Heart right ventricle (tissue), 16 donors: ENCODE data around the gene LIPJ. TPM values are rescaled to one million over a fixed set of nuclear protein-coding genes. Genes with fewer than 3 reads are reported as not detected.

ENCODE experiments used
- ATAC-seq, 8 donors: fragments of 200-7000 bp; cut with Tn5 transposase; one replicate each; pipeline ENCODE4 v1.9.1; 2020; ENCODE audit warnings: mild to moderate bottlenecking in 8 of 8, moderate library complexity in 8 of 8, moderate number of reproducible peaks in 1 of 8
- DNase-seq, 2 donors: peaks; one replicate each; pipeline ENCODE4 v3.0.0-alpha.2; 2020
- H3K27ac ChIP-seq, 10 donors: fragments of 200-600 bp; sonication (generic) in 2 of 10; one replicate each; pipeline versions ENCODE4 v1.5.0 to v1.8.0; 2020 to 2022; ENCODE audit warnings: mild to moderate bottlenecking in 3 of 10
- H3K27me3 ChIP-seq, 7 donors: fragments of 200-600 bp; one replicate each; pipeline ENCODE4 v1.8.0; 2021 to 2022; ENCODE audit warnings: mild to moderate bottlenecking in 2 of 7
- H3K36me3 ChIP-seq, 9 donors: fragments of 200-600 bp; sonication (generic) in 1 of 9; one replicate each; pipeline versions ENCODE4 v1.5.0 to v1.8.0; 2020 to 2022; ENCODE audit warnings: mild to moderate bottlenecking in 2 of 9
- H3K4me1 ChIP-seq, 9 donors: fragments of 200-600 bp; sonication (generic) in 1 of 9; one replicate each; pipeline versions ENCODE4 v1.5.0 to v1.8.0; 2020 to 2022; ENCODE audit warnings: mild to moderate bottlenecking in 4 of 9
- H3K4me3 ChIP-seq, 10 donors: fragments of 200-600 bp; sonication (generic) in 2 of 10; one replicate each; pipeline versions ENCODE4 v1.5.0 to v1.8.0; 2020 to 2022; ENCODE audit warnings: mild to moderate bottlenecking in 7 of 10, moderate library complexity in 2 of 10
- H3K9me3 ChIP-seq, 11 donors: fragments of 200-600 bp in 10 of 11; sonication (generic) in 2 of 11; one replicate each; pipeline versions ENCODE4 v1.5.0 to v1.8.0; 2013 to 2022; ENCODE audit warnings: mild to moderate bottlenecking in 2 of 11, control low read depth in 1 of 11, moderate library complexity in 1 of 11
- WGBS, 2 donors: extraction: QIAGEN DNeasy Blood & Tissue Kit; methylation state at CpG; one replicate each; pipeline ENCODE4 v1.1.7; 2013; ENCODE audit warnings: inconsistent platforms in 1 of 2; 5-methylcytosine and 5-hydroxymethylcytosine counted together
- intact Hi-C, 10 donors: fragments of 100-400 bp; cut with DNase I; formaldehyde crosslinking; loops; one replicate each; pipeline versions ENCODE4 v1.11.1 to v1.14.2; 2022
- polyA plus RNA-seq, 2 donors: library from polyadenylated mRNA; stranded (reverse); fragments of 200-250 nt; gene quantifications; one replicate each; pipeline ENCODE4 v1.2.3, GENCODE V29; 2013
- total RNA-seq, 10 donors: library from RNA; stranded (reverse); fragmentation: NEBNext Ultra II Directional in 3 of 10; extraction: Animal tissue kit (Norgen Biotek cat#: 25700) in 3 of 10; gene quantifications; one replicate each; pipeline versions ENCODE4 v1.2.1 to v1.2.4, GENCODE V29; 2021 to 2023
- TF ChIP-seq, protein P1 (sequence below), 9 donors: fragments of 200-600 bp; sonication (generic) in 2 of 9; IDR thresholded peaks; one replicate each; pipeline versions ENCODE4 v1.5.0 to v1.8.0; 2021 to 2022; ENCODE audit warnings: antibody characterized with exemption in 9 of 9, mild to moderate bottlenecking in 5 of 9, moderate library complexity in 1 of 9
- donor health status: Arrhythmogenic right ventricular cardiomyopathy.
- donor health status: ischemic (EF 13 %, LVEDD 7.1; RV severe dilation, severe dysfunction).
- donor health status: healthy with polysubstance abuse.
- donor health status: DM: no; HTN: yes; CAD: no.
- donor health status: DM: no; HTN: no; CAD: no.
- donor health status: ischemic (EF 25% LVEDD 6.9; RV normal size, moderate dysfunction).
- donor health status: ischemic (EF 25% LVEDD 5.7; RV mildly dilated, moderate dysfunction).
- donor health status: healthy.
- donor health status: DM: yes; HTN: yes; CAD: no.
- donor health status: Ischemic cardiomyopathy.
- donor health status: ischemic (EF 35%, LVEDD 5.7; RV mildly dilated, moderate dysfunction).
- donor health status: nonischemic (EF 11% LVEDD 7.7; RV severe dilation, severe dysfunction).
- donor health status: DM: yes; HTN: yes; CAD: no.
- donor health status: PGD.
- donor health status: ischemic (EF 29% LVEDD 5.4; RV normal size, mild dysfunction).
- donor health status: nonischemic (EF 23%, LVEDD 6.1; RV moderate dilation, normal function).

The LIPJ gene
- total and polyA plus RNA-seq, 12 donors: 0.01 to 0.53 (median 0.30) TPM; not detected in 6

GRCh38 chr10:88546497-88546896, 40.1 kb upstream of the LIPJ start:
- Histone ChIP-seq H3K36me3 (no peaks in the 10 kb centered on the region), H3K9me3 (no peaks in the 10 kb centered on the region), H3K27me3 (no peaks in the 10 kb centered on the region), H3K27ac (no peak overlapping the region), H3K4me3 (no peak overlapping the region), H3K4me1 (peaks cover 0 to 12% (median 3%) of the 10 kb centered on the region in 9 donors)
- TF ChIP-seq, protein P1, sequence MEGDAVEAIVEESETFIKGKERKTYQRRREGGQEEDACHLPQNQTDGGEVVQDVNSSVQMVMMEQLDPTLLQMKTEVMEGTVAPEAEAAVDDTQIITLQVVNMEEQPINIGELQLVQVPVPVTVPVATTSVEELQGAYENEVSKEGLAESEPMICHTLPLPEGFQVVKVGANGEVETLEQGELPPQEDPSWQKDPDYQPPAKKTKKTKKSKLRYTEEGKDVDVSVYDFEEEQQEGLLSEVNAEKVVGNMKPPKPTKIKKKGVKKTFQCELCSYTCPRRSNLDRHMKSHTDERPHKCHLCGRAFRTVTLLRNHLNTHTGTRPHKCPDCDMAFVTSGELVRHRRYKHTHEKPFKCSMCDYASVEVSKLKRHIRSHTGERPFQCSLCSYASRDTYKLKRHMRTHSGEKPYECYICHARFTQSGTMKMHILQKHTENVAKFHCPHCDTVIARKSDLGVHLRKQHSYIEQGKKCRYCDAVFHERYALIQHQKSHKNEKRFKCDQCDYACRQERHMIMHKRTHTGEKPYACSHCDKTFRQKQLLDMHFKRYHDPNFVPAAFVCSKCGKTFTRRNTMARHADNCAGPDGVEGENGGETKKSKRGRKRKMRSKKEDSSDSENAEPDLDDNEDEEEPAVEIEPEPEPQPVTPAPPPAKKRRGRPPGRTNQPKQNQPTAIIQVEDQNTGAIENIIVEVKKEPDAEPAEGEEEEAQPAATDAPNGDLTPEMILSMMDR (IDR thresholded peaks at IDR 0.05): no peak
- 37 to 60% methylated on average over 3 of the region's 3 CpGs for WGBS, 2 donors
- ATAC-seq (no peak), DNase-seq (no peak)
- intact Hi-C loops: loop anchor here in 3 of 10 donors (10.0 kb wide), 3 partner anchors 132 to 402 kb away; no protein-coding TSS in a partner anchor

GRCh38 chr10:88551246-88551645, 35.3 kb upstream of the LIPJ start:
- TF ChIP-seq, protein P1 (IDR thresholded peaks at IDR 0.05): no peak
- H3K9me3 ChIP-seq: no peaks in the 10 kb centered on the region
- intact Hi-C loops: loop anchor here in 9 of 10 donors (5.0 to 10.0 kb wide), 9 partner anchors 116 to 704 kb away; partner anchors contain the start of genes KLLN (in 1 of the 9) and PTEN (in 1 of the 9)
- H3K27me3 ChIP-seq: no peaks in the 10 kb centered on the region
- H3K36me3 ChIP-seq: no peaks in the 10 kb centered on the region
- no peak overlapping the region for H3K4me3 ChIP-seq
- H3K27ac ChIP-seq: no peak overlapping the region
- peaks cover 0 to 3% (median 0%) of the 10 kb centered on the region in 9 donors for H3K4me1 ChIP-seq
- no peak for DNase-seq
- ATAC-seq: no peak
- WGBS, 2 donors: 80 to 91% methylated on average over 2 of the region's 2 CpGs

DNA sequence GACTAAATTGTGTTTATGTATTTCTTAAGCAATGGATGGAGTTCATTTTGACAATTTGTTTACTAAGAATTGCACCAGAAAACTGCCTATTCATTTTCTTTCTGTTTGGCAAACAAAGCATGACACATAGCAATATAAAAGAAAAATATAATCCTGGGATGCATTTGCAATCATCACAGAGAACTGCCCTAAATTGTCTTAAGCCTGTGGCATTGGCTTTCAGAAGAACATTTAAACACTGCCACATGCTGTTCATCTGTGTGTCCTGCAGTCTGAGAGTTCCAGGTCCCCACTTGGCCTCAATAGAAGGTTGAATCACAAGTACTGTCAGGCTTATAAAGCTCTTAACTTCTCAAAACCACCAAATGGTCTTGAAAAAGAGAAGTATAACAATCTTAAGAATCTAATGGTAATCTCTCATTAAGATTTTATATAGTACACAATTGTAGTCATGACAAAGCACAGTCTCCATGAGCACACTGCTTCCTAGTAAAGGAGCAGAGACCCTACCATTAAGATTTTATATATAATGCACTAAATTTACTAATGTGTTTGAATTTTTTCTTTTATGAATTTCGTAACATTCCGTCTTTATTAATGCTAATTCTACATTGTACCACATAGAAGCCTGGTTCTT, 33.3 kb upstream of the LIPJ start:
- peak; percentile 72 to 96 (median 86) for ATAC-seq
- TF ChIP-seq, protein P1 (IDR thresholded peaks at IDR 0.05): peak; percentile 44 to 85 (median 78)
- Histone ChIP-seq H3K27ac (no peak overlapping the region), H3K9me3 (no peaks in the 10 kb centered on the region), H3K4me3 (no peak overlapping the region), H3K27me3 (no peaks in the 10 kb centered on the region), H3K36me3 (no peaks in the 10 kb centered on the region), H3K4me1 (peaks cover 0 to 3% (median 0%) of the 10 kb centered on the region in 9 donors)
- 52 to 68% methylated on average over 2 of the region's 2 CpGs for WGBS, 2 donors
- peak in 1 of 2 donors; percentile 54 for DNase-seq
- intact Hi-C loops: loop anchor here (2.0 to 10.0 kb wide), 11 partner anchors 118 to 706 kb away; partner anchors contain the start of genes KLLN (in 1 of the 10) and PTEN (in 1 of the 10)

- TF ChIP-seq, protein P1 (IDR thresholded peaks at IDR 0.05): no peak
- H3K36me3 ChIP-seq: no peaks in the 10 kb centered on the region
- ATAC-seq: peak in 4 of 8 donors; percentile 11 to 42 (median 28)
- H3K9me3 ChIP-seq: no peaks in the 10 kb centered on the region
- H3K27ac ChIP-seq: no peak overlapping the region
- DNase-seq: peak in 1 of 2 donors; percentile 3
- no peaks in the 10 kb centered on the region for H3K27me3 ChIP-seq
- WGBS, 2 donors: 69 to 70% methylated on average over 7 of the region's 7 CpGs
- intact Hi-C loops: loop anchor here in 7 of 10 donors (2.0 to 10.0 kb wide), 6 partner anchors 121 to 701 kb away; no protein-coding TSS in a partner anchor
- peaks cover 0 to 3% (median 0%) of the 10 kb centered on the region in 9 donors for H3K4me1 ChIP-seq
- no peak overlapping the region for H3K4me3 ChIP-seq
These were observed 31.2 kb upstream of the LIPJ start for GRCh38 chr10:88555190-88555908.
